Measurements from ENCODE around the gene PON3. TPM values are rescaled to one million over a fixed set of nuclear protein-coding genes. Genes with fewer than 3 reads are reported as not detected.
"Not testable (repeated sequence)": the region's sequence is repeated elsewhere in the genome, so short reads cannot be mapped to it uniquely, and the experiment has no call there.

The PON3 gene
- total RNA-seq, 2 experiments from 2014 or later: not detected

- H3K9me3 Mint-ChIP-seq: no peaks in the 10 kb centered on the region
- DNase-seq: no peak
- H3K4me3 Mint-ChIP-seq: no peak overlapping the region
- H3K4me1 Mint-ChIP-seq (ENCODE audit: low read depth): no peaks in the 10 kb centered on the region
- ChIA-PET CTCF (no interaction called here), POLR2A (no interaction called here)
- intact Hi-C loops (cut with micrococcal nuclease): no loop called here
- H3K27ac Mint-ChIP-seq: no peak overlapping the region
- peaks cover 3% of the 10 kb centered on the region for H3K27me3 Mint-ChIP-seq
- H3K36me3 Mint-ChIP-seq: no peaks in the 10 kb centered on the region
Measured at GRCh38 chr7:95405208-95405607, 9.0 kb upstream of the PON3 start.

- H3K27ac Mint-ChIP-seq: no peak overlapping the region
- H3K4me1 Mint-ChIP-seq (ENCODE audit: low read depth): no peaks in the 10 kb centered on the region
Measured at GRCh38 chr7:95404316-95404865, 8.2 kb upstream of the PON3 start.

GRCh38 chr7:95398155-95398940 is 2.2 kb upstream of the PON3 start:
- Mint-ChIP-seq H3K4me3 (no peak overlapping the region), H3K36me3 (no peaks in the 10 kb centered on the region), H3K4me1 (ENCODE audit: low read depth) (no peaks in the 10 kb centered on the region), H3K27ac (no peak overlapping the region), H3K27me3 (peaks cover 35% of the 10 kb centered on the region), H3K9me3 (no peaks in the 10 kb centered on the region)
- POLR2A ChIA-PET: no interaction called here
- CTCF ChIA-PET: no interaction called here
- intact Hi-C loops (cut with micrococcal nuclease): loop anchor here (10.0 kb wide), 1 partner anchor 76 kb away; no protein-coding TSS in a partner anchor
- DNase-seq: no peak

More at GRCh38 chr7:95404316-95404865, 8.2 kb upstream of the PON3 start:
- no peaks in the 10 kb centered on the region for H3K9me3 Mint-ChIP-seq
- intact Hi-C loops (cut with micrococcal nuclease): no loop called here
- POLR2A ChIA-PET: no interaction called here
- H3K27me3 Mint-ChIP-seq: peaks cover 3% of the 10 kb centered on the region
- CTCF ChIA-PET: no interaction called here
- no peak overlapping the region for H3K4me3 Mint-ChIP-seq
- DNase-seq: no peak
- H3K36me3 Mint-ChIP-seq: no peaks in the 10 kb centered on the region

GRCh38 chr7:95397381-95397780 is 1.2 kb upstream of the PON3 start:
- intact Hi-C loops (cut with micrococcal nuclease): loop anchor here (10.0 kb wide), 1 partner anchor 77 kb away; no protein-coding TSS in a partner anchor
- Mint-ChIP-seq H3K27ac (no peak overlapping the region), H3K27me3 (peaks cover 39% of the 10 kb centered on the region), H3K9me3 (no peaks in the 10 kb centered on the region), H3K4me1 (ENCODE audit: low read depth) (no peaks in the 10 kb centered on the region), H3K36me3 (no peaks in the 10 kb centered on the region), H3K4me3 (no peak overlapping the region)
- ChIA-PET POLR2A (no interaction called here), CTCF (interaction anchor here (1.7 kb wide), 1 partner anchor 80 kb away, joined by 6 read pairs; no protein-coding TSS in a partner anchor)
- DNase-seq: no peak

GRCh38 chr7:95395755-95396135 is 430 bp downstream of the PON3 start:
- Mint-ChIP-seq H3K27me3 (peaks cover 39% of the 10 kb centered on the region), H3K36me3 (no peaks in the 10 kb centered on the region), H3K4me3 (no peak overlapping the region), H3K9me3 (no peaks in the 10 kb centered on the region), H3K27ac (no peak overlapping the region), H3K4me1 (ENCODE audit: low read depth) (no peaks in the 10 kb centered on the region)
- POLR2A ChIA-PET: interaction anchor here (0.8 kb wide), 1 partner anchor 16 kb away, joined by 3 read pairs; no protein-coding TSS in a partner anchor
- CTCF ChIA-PET: interaction anchor here (0.7 to 1.2 kb wide), 2 partner anchors 15 to 34 kb away, joined by 3 to 5 read pairs; no protein-coding TSS in a partner anchor
- intact Hi-C loops (cut with micrococcal nuclease): loop anchor here (10.0 kb wide), 1 partner anchor 79 kb away; no protein-coding TSS in a partner anchor
- DNase-seq: no peak

- CTCF ChIA-PET: no interaction called here
- Mint-ChIP-seq H3K4me1 (ENCODE audit: low read depth) (no peaks in the 10 kb centered on the region), H3K27ac (no peak overlapping the region), H3K4me3 (no peak overlapping the region), H3K27me3 (peaks cover 36% of the 10 kb centered on the region), H3K36me3 (no peaks in the 10 kb centered on the region), H3K9me3 (no peaks in the 10 kb centered on the region)
- POLR2A ChIA-PET: no interaction called here
- DNase-seq: no peak
- intact Hi-C loops (cut with micrococcal nuclease): loop anchor here (10.0 kb wide), 1 partner anchor 80 kb away; no protein-coding TSS in a partner anchor
Measured at GRCh38 chr7:95394370-95394769, 1.8 kb downstream of the PON3 start.

- DNase-seq: no peak
- intact Hi-C loops (cut with micrococcal nuclease): loop anchor here (10.0 kb wide), 1 partner anchor 83 kb away; no protein-coding TSS in a partner anchor
- Mint-ChIP-seq H3K9me3 (peaks cover 6% of the 10 kb centered on the region), H3K36me3 (no peaks in the 10 kb centered on the region), H3K27me3 (peaks cover 25% of the 10 kb centered on the region), H3K27ac (no peak overlapping the region), H3K4me1 (ENCODE audit: low read depth) (no peaks in the 10 kb centered on the region), H3K4me3 (no peak overlapping the region)
- ChIA-PET CTCF (no interaction called here), POLR2A (no interaction called here)
Measured at GRCh38 chr7:95391761-95392160, 4.4 kb downstream of the PON3 start.

GRCh38 chr7:95389516-95389915 is 6.7 kb downstream of the PON3 start:
- no peaks in the 10 kb centered on the region for H3K36me3 Mint-ChIP-seq
- peaks cover 14% of the 10 kb centered on the region for H3K27me3 Mint-ChIP-seq
- no peaks in the 10 kb centered on the region for H3K4me1 Mint-ChIP-seq (ENCODE audit: low read depth)
- no peak overlapping the region for H3K27ac Mint-ChIP-seq
- no peak for DNase-seq
- ChIA-PET POLR2A (no interaction called here), CTCF (no interaction called here)
- H3K4me3 Mint-ChIP-seq: no peak overlapping the region
- intact Hi-C loops (cut with micrococcal nuclease): no loop called here
- peaks cover 6% of the 10 kb centered on the region for H3K9me3 Mint-ChIP-seq

- H3K27ac Mint-ChIP-seq; H3K4me1 Mint-ChIP-seq (ENCODE audit: low read depth); H3K36me3 Mint-ChIP-seq; H3K4me3 Mint-ChIP-seq; CTCF ChIA-PET; intact Hi-C loops (cut with micrococcal nuclease); DNase-seq; H3K9me3 Mint-ChIP-seq; POLR2A ChIA-PET; H3K27me3 Mint-ChIP-seq: not testable (repeated sequence)
Measured at GRCh38 chr7:95379457-95379856, 16.7 kb downstream of the PON3 start.

- H3K27me3 Mint-ChIP-seq: peaks cover 3% of the 10 kb centered on the region
- POLR2A ChIA-PET: no interaction called here
Measured at GRCh38 chr7:95376632-95377400, 19.4 kb downstream of the PON3 start.

GRCh38 chr7:95375591-95376257 is 20.5 kb downstream of the PON3 start:
- DNase-seq: no peak
- H3K27me3 Mint-ChIP-seq: peaks cover 2% of the 10 kb centered on the region
- intact Hi-C loops (cut with micrococcal nuclease): no loop called here
- CTCF ChIA-PET: no interaction called here
- no peaks in the 10 kb centered on the region for H3K36me3 Mint-ChIP-seq
- no peak overlapping the region for H3K4me3 Mint-ChIP-seq
- POLR2A ChIA-PET: no interaction called here
- no peak overlapping the region for H3K27ac Mint-ChIP-seq
- H3K4me1 Mint-ChIP-seq (ENCODE audit: low read depth): no peaks in the 10 kb centered on the region
- no peaks in the 10 kb centered on the region for H3K9me3 Mint-ChIP-seq

More at GRCh38 chr7:95376632-95377400, 19.4 kb downstream of the PON3 start:
- Mint-ChIP-seq H3K4me3 (no peak overlapping the region), H3K36me3 (no peaks in the 10 kb centered on the region), H3K27ac (no peak overlapping the region), H3K4me1 (ENCODE audit: low read depth) (no peaks in the 10 kb centered on the region), H3K9me3 (peaks cover 1% of the 10 kb centered on the region)
- intact Hi-C loops (cut with micrococcal nuclease): no loop called here
- DNase-seq: peak; percentile 29
- CTCF ChIA-PET: no interaction called here

- H3K4me3 Mint-ChIP-seq: no peak overlapping the region
- ChIA-PET CTCF (no interaction called here), POLR2A (no interaction called here)
- no peaks in the 10 kb centered on the region for H3K36me3 Mint-ChIP-seq
- no peak overlapping the region for H3K27ac Mint-ChIP-seq
- intact Hi-C loops (cut with micrococcal nuclease): no loop called here
- H3K4me1 Mint-ChIP-seq (ENCODE audit: low read depth): no peaks in the 10 kb centered on the region
- peaks cover 2% of the 10 kb centered on the region for H3K27me3 Mint-ChIP-seq
- H3K9me3 Mint-ChIP-seq: no peaks in the 10 kb centered on the region
- no peak for DNase-seq
Measured at GRCh38 chr7:95373323-95373722, 22.9 kb downstream of the PON3 start.

Measured in activated CD4-positive, alpha-beta memory T cell treated with anti-CD3 and anti-CD28 coated beads for 36 hours (primary cell).